Neural progenitor cell (in vitro differentiated cells): ENCODE results near the gene CBFA2T2. TPM values are rescaled to one million over a fixed set of nuclear protein-coding genes. Genes with fewer than 3 reads are reported as not detected.

Source experiments
- DNase-seq: peaks from one replicate; pipeline ENCODE4 v3.0.0-alpha.2; 2016; ENCODE audit warnings: low spot score
- H2AFZ ChIP-seq: fragments of 200-600 bp; sonication (generic); replicated peaks from 2 replicates; pipeline ENCODE4 v1.6.1; 2016; ENCODE audit warnings: antibody characterized with exemption
- H3F3A ChIP-seq: fragments of 200-600 bp; sonication (generic); 2 replicates; pipeline ENCODE4 v1.6.1; 2016; ENCODE audit warnings: antibody characterized with exemption, low read depth
- H3K27ac ChIP-seq: fragments of 200-600 bp; sonication (generic); 2 replicates; pipeline ENCODE4 v1.5.1; 2016; ENCODE audit warnings: mild to moderate bottlenecking
- H3K27me3 ChIP-seq: fragments of 200-600 bp; sonication (generic); 2 replicates; pipeline ENCODE4 v1.6.1; 2016; ENCODE audit warnings: mild to moderate bottlenecking, moderate library complexity
- H3K36me3 ChIP-seq: fragments of 200-600 bp; sonication (generic); 2 replicates; pipeline ENCODE4 v1.5.1; 2016
- H3K4me1 ChIP-seq: fragments of 200-600 bp; sonication (generic); 2 replicates; pipeline ENCODE4 v1.6.1; 2016; ENCODE audit warnings: mixed run types
- H3K4me2 ChIP-seq: fragments of 200-600 bp; sonication (generic); 2 replicates; pipeline ENCODE4 v1.6.1; 2016
- H3K4me3 ChIP-seq: fragments of 200-600 bp; sonication (generic); 2 replicates; pipeline ENCODE4 v1.5.1; 2016
- H3K79me2 ChIP-seq: fragments of 200-600 bp; sonication (generic); 2 replicates; pipeline ENCODE4 v1.6.1; 2016; ENCODE audit warnings: low read depth
- H3K9ac ChIP-seq: fragments of 200-600 bp; sonication (generic); 2 replicates; pipeline ENCODE4 v1.6.1; 2016
- H3K9me3 ChIP-seq: fragments of 200-600 bp; sonication (generic); 2 replicates; pipeline ENCODE4 v1.5.1; 2016; ENCODE audit warnings: low read depth
- H4K20me1 ChIP-seq: fragments of 200-600 bp; sonication (generic); 2 replicates; pipeline ENCODE4 v1.6.1; 2016; ENCODE audit warnings: low read depth
- H3K27ac Mint-ChIP-seq: 3 replicates; pipeline ENCODE4 v1.8.0; 2021; ENCODE audit warnings: mixed read lengths
- H3K27me3 Mint-ChIP-seq: 2 replicates; pipeline ENCODE4 v1.8.0; 2022; ENCODE audit warnings: low read depth, mild to moderate bottlenecking, inconsistent platforms, moderate library complexity, mixed read lengths; ENCODE audit not compliant: insufficient read depth
- H3K36me3 Mint-ChIP-seq: 3 replicates; pipeline ENCODE4 v1.8.0; 2021; ENCODE audit warnings: mixed read lengths
- H3K4me1 Mint-ChIP-seq: 3 replicates; pipeline ENCODE4 v1.8.0; 2021; ENCODE audit warnings: mixed read lengths
- H3K4me3 Mint-ChIP-seq: 3 replicates; pipeline ENCODE4 v1.8.0; 2021; ENCODE audit warnings: mild to moderate bottlenecking, moderate library complexity, mixed read lengths
- H3K9me3 Mint-ChIP-seq: 3 replicates; pipeline ENCODE4 v1.8.0; 2020; ENCODE audit warnings: mixed read lengths
- EZH2 ChIP-seq: fragments of 200-600 bp; sonication (generic); IDR thresholded peaks from 2 replicates; pipeline ENCODE4 v1.6.1; 2017; ENCODE audit warnings: antibody characterized with exemption, mild to moderate bottlenecking, moderate library complexity
- EZH2phosphoT487 ChIP-seq: fragments of 200-600 bp; sonication (generic); IDR thresholded peaks from 2 replicates; pipeline ENCODE4 v1.6.1; 2017; ENCODE audit warnings: antibody characterized with exemption
- total RNA-seq: library from RNA; depleted of rRNA; stranded (reverse); fragments of >200 nt; gene quantifications from 2 replicates; pipeline ENCODE4 v1.2.3, GENCODE V29; 2015; ENCODE audit warnings: low replicate concordance
- TF ChIP-seq, protein P1 (sequence below): fragments of 200-600 bp; sonication (generic); IDR thresholded peaks from 2 replicates; pipeline ENCODE4 v1.5.1; 2017; ENCODE audit warnings: antibody characterized with exemption, mild to moderate bottlenecking

The CBFA2T2 gene
- total RNA-seq, 1 donor from 2014 or later = 11.9 TPM

DNA sequence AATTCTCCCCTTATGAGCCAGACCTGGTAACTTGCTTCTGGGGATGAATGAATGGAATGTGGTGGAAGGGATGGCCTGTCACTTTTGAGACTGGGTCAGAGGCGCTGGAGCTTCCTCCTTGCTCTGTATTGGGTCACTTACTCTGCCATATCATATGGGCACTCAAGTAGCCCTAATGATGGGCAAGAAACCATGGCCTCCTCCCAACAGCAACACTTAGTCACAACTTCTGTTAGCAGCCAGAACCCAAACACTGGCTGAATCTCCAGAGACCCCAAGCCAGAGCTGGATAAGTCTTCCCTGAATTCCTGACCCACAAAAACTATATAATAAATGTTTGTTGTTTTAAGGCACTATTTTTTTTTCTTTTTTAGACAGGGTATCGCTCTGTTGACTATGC lies 190.8 kb downstream of the CBFA2T2 start:
- no peak for DNase-seq
- H2AFZ ChIP-seq = no peak overlapping the region
- H3K9ac ChIP-seq = no peak overlapping the region
- H3K9me3 ChIP-seq = no peaks in the 10 kb centered on the region
- no peak overlapping the region for H3K27ac ChIP-seq
- peaks cover 92% of the 10 kb centered on the region for H4K20me1 ChIP-seq
- Mint-ChIP-seq H3K27ac (no peak overlapping the region), H3K27me3 (no peaks in the 10 kb centered on the region), H3K4me3 (no peak overlapping the region), H3K36me3 (peaks cover 5% of the 10 kb centered on the region), H3K4me1 (peaks cover 37% of the 10 kb centered on the region), H3K9me3 (no peaks in the 10 kb centered on the region)
- no peak overlapping the region for H3K4me2 ChIP-seq
- peaks cover 16% of the 10 kb centered on the region for H3K4me1 ChIP-seq
- H3F3A ChIP-seq = peaks cover 24% of the 10 kb centered on the region
- no peaks in the 10 kb centered on the region for H3K36me3 ChIP-seq
- peaks cover 47% of the 10 kb centered on the region for H3K79me2 ChIP-seq
- no peaks in the 10 kb centered on the region for H3K27me3 ChIP-seq
- H3K4me3 ChIP-seq = no peak overlapping the region
- TF ChIP-seq, protein P1, sequence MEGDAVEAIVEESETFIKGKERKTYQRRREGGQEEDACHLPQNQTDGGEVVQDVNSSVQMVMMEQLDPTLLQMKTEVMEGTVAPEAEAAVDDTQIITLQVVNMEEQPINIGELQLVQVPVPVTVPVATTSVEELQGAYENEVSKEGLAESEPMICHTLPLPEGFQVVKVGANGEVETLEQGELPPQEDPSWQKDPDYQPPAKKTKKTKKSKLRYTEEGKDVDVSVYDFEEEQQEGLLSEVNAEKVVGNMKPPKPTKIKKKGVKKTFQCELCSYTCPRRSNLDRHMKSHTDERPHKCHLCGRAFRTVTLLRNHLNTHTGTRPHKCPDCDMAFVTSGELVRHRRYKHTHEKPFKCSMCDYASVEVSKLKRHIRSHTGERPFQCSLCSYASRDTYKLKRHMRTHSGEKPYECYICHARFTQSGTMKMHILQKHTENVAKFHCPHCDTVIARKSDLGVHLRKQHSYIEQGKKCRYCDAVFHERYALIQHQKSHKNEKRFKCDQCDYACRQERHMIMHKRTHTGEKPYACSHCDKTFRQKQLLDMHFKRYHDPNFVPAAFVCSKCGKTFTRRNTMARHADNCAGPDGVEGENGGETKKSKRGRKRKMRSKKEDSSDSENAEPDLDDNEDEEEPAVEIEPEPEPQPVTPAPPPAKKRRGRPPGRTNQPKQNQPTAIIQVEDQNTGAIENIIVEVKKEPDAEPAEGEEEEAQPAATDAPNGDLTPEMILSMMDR = no peak
- no peak for TF ChIP-seq EZH2phosphoT487
- no peak for TF ChIP-seq EZH2

DNA sequence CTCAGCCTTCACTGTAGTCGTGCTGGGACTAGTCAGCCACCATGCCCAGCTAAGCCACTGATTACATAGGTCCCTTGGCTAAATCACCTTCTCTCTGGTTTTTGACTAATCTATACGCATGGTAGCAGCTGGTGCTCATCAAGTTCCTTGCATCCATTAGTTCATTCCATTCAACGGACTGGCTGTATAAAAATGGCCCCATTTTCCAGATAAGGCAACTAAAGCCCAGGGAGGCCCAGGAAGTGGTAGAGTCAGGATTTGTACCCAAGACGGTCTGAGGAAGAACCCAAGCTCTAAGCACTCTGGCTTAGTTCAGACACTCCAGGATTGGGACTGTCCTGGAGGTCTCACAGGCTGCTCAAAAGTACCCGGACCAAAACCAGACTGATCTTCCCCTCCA lies 191.4 kb downstream of the CBFA2T2 start:
- Histone ChIP-seq H3K4me3 (no peak overlapping the region), H2AFZ (no peak overlapping the region), H3K4me1 (peaks cover 16% of the 10 kb centered on the region), H3K36me3 (no peaks in the 10 kb centered on the region), H3K4me2 (no peak overlapping the region), H3K9me3 (no peaks in the 10 kb centered on the region), H3K79me2 (peaks cover 47% of the 10 kb centered on the region), H4K20me1 (peaks cover 86% of the 10 kb centered on the region), H3K9ac (no peak overlapping the region), H3K27me3 (no peaks in the 10 kb centered on the region), H3F3A (peaks cover 18% of the 10 kb centered on the region), H3K27ac (no peak overlapping the region)
- Mint-ChIP-seq H3K27ac (peak overlapping the region; percentile 95), H3K27me3 (no peaks in the 10 kb centered on the region), H3K4me1 (peaks cover 31% of the 10 kb centered on the region), H3K36me3 (peaks cover 5% of the 10 kb centered on the region), H3K9me3 (no peaks in the 10 kb centered on the region), H3K4me3 (no peak overlapping the region)
- TF ChIP-seq EZH2phosphoT487 (no peak), EZH2 (no peak)
- TF ChIP-seq, protein P1 = no peak
- no peak for DNase-seq

DNA sequence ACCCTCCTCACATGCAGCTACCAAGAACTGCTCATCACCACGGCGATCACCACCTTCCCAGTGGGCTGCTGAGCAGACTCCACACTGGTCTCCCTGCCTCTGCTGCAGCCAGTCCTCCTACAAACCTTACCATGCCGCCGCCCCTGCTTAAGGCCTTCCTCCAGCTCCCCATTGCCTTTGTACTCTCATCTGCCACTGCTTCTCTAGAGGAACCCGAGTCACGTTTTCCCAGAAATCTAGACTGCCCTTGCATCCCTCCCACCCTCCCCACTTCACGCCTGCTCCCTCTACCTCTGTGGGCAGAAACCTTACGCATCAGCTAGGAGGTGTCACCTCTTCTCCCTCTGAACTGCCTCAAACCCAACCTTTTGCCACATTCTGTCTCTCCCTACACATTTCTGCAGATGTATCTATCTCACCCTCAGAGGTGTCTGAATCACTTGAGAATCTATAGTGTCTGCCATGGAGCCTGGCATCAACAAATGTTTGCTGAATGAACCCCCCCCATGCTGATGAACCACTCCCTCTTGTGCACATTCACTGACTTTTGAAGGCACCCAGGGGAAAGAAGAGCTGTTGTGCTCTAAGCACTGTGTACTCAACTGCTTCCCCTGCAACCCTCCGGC lies 191.9 kb downstream of the CBFA2T2 start:
- Mint-ChIP-seq H3K27ac (peak overlapping the region; percentile 95), H3K27me3 (peaks cover under 1% of the 10 kb centered on the region), H3K4me3 (no peak overlapping the region), H3K36me3 (peaks cover 5% of the 10 kb centered on the region), H3K9me3 (no peaks in the 10 kb centered on the region), H3K4me1 (peaks cover 32% of the 10 kb centered on the region)
- Histone ChIP-seq H3K4me2 (no peak overlapping the region), H3K4me1 (peaks cover 19% of the 10 kb centered on the region), H3K27ac (no peak overlapping the region), H3K27me3 (no peaks in the 10 kb centered on the region), H3F3A (peaks cover 18% of the 10 kb centered on the region), H3K4me3 (no peak overlapping the region), H3K9me3 (no peaks in the 10 kb centered on the region), H2AFZ (no peak overlapping the region), H3K9ac (no peak overlapping the region), H3K36me3 (no peaks in the 10 kb centered on the region), H4K20me1 (peaks cover 80% of the 10 kb centered on the region), H3K79me2 (peaks cover 47% of the 10 kb centered on the region)
- TF ChIP-seq EZH2phosphoT487 (no peak), EZH2 (no peak)
- TF ChIP-seq, protein P1 = no peak
- DNase-seq = no peak
